HG03575 (cell line): Measurements from ENCODE around the gene ALCAM.

Experiments
- ATAC-seq: cut with Tn5 transposase; IDR thresholded peaks from one replicate; pipeline ENCODE4 v1.9.1; 2021; ENCODE audit not compliant: unreplicated experiment, insufficient number of reproducible peaks, low FRiP score; ENCODE audit errors: extremely low read depth

ALCAM gene

DNA sequence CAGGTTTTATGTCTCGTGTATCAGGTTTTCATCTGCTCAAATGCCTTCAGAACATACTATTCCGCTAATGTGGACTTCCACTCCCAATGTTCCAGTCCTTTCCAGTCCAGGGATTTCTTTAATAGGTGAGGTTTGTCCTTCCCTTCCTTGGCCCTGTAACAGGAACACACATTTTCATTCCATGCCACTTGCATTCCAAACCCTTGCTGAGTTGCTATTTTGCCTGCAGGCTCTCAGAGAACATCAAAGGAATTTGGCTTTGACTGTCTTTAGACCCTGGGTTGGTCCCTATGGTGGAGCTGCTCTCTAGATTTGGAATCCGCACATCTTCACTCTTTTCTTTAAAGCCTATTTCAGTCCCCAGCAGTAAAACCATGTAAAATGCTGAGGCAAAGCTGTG, 12.3 kb upstream of the ALCAM start:
- ATAC-seq: no peak

DNA sequence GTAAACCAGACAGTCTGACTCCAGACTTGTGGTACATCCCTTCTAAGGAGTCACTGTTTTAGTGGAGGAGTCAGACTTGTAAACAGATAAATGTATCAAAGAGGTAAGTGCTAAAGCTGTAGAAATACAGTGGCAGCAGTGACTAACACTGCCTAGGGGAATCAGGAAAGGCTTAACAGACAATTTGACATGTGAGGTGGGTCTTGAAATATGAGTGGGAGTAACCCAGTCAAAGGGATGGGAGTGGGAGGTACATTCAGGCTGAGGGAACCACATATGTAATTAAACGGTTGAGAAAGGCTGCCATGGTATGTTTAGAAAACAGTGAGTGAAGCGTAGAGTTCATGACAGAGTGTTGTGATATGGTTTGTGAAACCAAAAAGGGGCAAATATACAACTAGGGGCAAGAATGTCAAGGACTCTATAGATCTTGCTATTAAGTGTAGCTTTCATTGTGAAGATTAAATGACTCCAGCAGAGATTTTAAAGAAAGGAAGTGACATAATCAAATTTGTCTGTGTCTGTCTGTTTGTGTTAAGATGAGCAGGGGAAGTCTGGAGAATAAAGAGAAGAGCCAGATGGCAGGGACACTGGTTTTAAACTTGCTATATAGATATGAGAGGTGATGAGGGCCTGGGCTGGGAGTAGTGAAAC, 11.2 kb upstream of the ALCAM start:
- ATAC-seq: no peak

DNA sequence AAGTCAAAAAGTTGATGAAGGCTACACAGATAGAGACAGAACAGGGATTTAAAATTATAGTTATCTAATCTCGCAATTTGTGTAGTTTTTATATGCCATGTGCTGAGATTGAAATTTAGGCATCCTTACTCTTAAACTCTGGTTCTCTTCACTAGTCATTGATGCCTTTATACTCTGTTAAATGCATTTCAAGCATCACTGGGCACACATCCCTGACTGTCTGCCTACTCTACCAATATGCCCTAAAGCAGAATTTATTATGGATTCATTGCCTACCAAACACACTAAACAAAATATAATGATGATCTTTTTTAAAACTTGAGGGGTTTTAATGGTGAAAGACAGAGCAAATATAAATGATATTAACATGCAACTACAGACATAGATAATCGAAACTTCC, 10.3 kb upstream of the ALCAM start:
- ATAC-seq: no peak

DNA sequence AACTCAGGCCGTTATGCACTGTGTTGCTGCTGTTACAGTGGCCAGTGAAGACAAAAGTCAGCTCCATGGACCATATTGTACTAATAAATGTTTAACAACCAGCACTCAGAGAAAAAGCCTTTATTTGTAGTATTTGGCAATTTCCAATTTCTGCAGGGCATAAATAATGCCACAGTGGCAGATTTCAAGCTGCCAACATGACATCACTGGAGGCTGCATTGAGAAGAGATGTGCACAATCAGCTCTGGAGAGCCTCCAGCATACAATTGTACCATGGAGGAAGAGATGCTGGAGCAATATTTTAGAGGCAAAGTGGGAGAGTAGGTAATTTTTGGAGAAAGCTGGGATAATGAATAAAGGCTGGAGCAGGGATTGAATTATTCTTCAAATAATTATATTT, 9.7 kb upstream of the ALCAM start:
- no peak for ATAC-seq

DNA sequence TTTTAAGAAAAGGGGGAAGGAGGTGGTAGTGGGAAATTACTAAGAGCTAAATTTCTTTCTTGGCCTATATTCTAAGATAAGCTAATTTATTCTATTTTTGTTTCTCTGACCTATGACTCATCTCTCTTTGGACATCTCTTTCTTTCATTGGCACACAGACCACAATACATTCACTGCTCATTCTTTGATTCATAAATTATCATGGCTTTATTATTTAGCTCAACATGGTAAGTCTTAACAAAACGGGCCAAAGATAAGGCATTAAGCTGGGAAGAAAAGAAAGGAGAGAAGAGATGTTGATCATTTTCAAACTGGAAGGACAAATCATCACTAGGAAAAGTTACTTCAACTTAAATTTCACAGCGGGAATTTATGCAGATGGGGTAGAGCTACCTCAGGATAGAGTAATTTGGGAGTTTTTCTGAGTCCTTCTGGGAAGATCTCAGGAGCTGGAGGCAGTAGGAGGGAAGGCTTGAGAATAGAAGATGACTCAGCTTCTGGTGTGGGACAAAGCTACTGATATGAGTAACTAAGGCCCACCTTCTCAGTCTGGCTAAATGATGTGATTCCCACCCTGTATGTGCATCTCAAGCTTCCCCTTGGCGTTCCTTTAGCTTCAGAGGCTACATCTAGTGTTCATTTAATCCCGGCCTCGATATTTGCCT, 7.5 kb upstream of the ALCAM start:
- no peak for ATAC-seq

DNA sequence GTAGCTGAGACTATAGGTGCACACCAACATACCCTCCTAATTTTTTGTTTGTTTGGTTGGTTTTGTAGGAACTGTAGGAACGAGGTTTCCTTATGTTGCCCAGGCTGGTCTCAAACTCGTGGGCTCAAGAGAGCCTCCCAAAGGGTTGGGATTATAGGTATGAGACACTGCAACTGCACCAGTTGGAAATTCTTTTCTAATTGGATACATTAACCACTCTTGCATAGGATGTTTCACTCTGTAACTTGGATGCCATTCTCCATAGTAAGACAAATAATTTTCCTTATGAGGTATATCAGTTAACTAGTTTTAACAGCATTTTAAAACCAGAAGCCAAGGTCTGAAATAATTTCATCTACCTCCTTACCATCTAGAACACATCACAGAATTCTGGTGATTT, 6.7 kb upstream of the ALCAM start:
- no peak for ATAC-seq

DNA sequence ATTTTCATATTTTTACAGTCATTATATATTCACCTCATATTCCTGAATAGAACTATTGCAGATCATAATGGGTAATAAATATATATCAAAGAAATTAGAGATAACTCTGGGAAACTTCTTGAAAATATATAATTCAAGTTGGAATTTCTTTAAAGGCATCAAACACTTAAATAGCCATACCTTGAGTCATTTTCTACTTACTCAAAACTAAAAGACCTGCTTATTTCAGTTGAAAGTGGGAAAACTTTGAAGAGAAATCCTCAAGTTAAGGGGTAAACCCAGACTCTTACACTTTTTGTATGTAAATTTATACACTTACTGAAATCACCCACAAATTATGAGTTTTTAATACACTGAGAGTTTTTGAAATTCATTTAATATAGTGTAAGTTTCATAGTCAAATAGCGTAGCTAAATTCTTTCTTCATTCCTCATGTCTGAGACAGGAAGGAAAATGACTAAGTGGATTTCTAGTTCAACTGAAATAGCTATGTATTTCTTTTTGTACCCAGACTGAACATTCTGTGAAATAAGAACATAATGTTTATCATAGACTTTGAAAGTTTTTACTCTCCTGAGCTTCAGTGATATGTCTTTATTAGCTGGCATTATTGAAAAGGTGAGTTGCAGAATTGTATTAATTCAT, 4.6 kb upstream of the ALCAM start:
- ATAC-seq: no peak

DNA sequence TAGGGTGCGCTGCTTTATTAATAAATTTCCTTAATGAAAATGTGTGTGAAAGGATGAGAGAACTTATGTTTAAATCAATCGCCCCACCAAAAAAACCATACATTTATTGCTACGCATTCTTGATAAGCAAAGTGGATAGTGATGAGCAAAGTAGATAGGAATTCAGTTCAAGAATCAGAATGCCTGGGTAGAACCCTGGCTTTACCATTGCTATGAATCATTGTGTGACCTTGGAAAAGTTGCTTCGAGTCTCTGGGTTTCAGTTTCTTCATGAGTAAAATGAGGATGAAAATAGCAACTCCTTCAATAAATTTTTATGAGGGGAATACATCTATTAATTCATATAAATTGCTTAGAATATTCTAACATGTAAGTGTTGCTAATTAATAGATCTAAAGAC, 2.6 kb upstream of the ALCAM start:
- no peak for ATAC-seq

DNA sequence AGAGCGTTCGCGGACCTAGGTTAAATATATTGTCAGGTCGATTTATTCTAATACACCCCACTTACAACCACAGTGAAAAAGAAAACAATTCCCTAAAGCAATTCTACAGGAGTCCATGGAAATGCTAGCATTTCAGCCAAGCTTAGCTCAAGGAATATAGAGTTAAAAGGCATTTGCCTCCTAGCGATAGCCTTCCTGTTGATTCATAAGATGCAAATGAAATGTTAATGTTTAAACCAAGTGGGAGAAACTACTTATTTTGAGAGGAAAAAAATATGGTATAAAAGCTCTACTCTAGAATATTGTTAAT, 1.7 kb upstream of the ALCAM start:
- ATAC-seq: no peak

DNA sequence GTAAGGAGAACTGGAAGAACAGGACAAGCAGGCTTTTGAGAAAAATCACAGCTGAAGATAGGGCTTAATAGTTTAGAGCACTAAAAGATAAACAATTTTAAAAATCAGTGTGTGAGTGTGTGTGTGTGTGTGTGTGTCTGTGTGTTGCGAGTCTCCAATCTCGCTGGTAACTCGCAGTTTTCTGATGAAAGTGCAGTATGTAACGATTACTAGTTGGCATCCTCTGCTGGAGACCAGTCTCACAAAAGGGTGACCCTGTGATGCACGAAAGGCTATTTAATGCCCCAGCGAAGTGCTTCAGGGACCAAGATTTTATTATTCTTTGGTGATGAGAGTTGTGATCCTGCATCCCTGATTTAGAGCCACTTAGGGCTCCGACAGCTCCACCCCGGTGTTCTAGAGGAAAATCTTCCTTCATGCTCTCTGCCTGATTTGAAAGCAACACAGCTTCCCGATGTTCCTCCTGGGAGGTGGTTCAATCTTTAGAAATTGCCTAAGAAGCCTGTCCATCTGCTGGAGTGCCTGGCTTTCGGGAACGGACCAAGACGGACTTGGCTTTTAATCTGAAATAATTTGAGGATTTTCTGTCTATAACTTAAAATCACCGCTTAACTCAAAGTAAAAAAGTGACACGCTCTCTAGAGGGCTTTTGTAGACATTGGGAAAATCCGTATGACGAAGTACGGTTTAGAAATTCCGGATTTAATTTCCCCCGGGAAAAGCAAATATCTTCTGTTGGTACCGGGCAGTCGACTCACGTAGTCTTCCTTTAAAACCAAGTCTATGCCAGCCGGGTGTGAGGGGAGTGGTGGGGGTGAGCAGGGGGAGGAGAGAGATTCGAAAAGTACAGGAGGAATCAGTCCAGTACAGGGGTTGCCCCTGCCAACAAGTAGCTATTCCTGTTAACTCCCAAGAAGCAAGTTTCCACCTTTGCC, 1.1 kb upstream of the ALCAM start:
- no peak for ATAC-seq

DNA sequence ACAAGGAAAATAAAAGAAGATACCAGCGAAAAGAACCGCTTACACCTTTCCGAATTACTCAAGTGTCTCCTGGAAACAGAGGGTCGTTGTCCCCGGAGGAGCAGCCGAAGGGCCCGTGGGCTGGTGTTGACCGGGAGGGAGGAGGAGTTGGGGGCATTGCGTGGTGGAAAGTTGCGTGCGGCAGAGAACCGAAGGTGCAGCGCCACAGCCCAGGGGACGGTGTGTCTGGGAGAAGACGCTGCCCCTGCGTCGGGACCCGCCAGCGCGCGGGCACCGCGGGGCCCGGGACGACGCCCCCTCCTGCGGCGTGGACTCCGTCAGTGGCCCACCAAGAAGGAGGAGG, 325 bp downstream of the ALCAM start:
- no peak for ATAC-seq

DNA sequence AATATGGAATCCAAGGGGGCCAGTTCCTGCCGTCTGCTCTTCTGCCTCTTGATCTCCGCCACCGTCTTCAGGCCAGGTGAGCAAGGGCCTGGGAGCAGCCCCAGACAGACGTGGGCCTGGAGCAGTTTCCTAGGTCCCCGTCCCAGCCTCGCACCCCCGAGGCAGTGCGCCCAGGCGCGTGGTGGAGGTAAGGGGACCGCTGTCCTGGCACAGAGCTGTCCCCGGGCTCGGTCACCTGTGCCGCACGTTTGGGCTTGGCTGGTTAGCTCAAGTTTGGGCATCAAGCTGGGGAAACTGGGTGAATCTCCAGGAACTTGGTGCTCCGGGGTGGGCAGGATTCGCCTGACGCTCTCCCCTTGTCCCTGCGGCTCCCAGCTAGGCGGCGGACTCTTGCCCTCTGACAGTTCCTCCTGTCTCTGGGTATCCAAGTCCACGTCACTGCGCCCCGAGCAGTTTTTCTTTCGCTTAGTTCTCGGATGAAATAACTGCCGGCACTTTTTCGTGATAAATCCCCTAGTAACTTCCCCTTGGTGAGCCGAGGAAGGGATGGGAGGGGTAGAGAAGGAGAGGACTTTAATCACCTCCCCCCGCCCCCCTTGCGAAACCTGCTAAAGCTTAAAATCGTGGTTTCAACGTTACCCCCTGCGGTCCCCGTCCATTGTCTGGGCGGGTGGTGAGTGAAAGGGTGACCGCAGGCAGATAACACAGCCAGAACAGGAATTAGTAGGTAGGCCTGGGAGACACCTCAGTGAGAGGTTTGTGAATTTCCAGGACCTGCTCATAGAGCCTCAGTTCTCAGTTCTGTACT, 901 bp downstream of the ALCAM start:
- no peak for ATAC-seq

DNA sequence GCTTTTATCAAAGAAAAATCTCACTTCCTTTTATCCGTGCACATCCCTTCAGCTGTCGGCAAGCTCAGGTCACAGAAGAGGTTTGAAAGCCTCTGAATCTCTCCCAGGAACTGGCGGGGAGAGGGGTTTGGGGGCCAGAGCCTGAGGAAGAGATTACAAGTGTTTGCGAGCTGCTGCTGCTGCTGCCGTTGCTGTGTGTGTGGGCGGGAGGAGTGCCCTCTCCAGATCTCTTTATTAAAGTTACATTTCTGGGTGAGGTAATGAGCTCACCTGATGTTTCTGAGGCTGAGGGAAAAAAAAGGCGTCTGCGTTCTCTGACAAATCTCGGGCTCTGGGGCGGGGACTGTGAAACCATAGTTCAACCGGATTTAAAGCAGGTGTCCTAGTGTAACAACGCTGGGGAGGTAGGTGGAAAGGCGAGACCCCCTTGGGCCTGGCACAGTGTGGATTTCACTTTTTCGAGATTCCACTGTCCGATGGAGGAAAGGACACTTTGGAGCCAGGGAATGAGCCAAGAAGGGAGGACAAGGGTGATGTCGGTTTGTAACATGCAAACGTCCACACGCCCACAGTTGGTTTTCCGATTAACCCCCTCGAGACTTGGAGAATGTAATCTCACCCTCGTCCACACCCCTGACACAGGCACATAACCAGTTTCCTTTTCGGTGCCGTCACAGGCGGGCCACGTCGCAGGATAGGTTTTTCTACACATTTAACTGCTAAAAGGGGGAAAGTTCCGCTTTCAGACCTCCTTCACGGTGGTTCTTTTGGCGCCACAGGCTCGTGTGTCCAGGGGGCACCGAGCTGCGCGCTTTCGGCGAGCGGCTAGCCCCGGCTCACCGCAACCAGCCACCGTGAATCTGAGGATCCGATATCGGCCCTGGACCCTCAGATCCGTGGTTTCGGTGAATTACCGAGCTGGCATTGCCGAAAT, 2.1 kb downstream of the ALCAM start:
- peak; percentile 18 for ATAC-seq

DNA sequence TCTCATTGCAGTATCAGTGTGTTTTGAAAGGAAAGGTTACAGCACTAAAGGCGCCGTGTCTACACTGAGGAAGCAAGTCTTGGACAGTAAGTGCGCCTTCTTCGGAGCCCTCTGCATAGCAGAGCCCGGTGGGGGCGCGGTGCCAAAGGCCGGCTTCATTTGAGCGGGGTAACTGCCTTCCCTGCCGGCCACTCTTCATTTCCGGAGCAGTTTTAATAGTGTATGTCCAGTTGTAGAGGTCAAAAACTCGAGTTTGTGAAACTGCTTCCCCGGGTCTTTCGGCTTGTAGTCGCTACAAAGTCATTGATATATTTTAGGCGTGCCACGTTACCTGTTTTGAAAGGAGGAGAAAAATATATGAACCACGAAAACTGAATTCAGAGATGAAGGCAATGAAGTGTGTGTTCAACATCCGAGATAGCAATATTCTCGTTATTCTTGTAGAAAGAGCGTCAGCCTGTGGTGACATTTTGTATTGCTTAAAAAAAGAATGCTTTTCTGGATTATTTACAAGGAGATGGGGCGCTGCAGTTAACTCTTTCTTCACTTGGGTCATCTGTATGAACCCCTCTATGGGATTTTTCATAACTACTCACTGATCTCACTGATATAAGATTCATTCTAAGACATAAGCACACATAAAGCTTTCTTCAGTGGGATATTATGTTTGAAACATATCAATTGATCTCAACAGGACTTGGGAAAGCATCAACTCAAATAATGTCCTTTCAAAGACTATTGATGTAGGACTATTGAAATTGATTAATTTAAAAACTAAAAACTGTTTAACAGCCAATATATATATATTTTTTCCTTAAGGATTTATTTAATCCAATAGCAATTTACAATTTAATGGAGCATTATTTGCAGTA, 3.0 kb downstream of the ALCAM start:
- ATAC-seq: no peak

DNA sequence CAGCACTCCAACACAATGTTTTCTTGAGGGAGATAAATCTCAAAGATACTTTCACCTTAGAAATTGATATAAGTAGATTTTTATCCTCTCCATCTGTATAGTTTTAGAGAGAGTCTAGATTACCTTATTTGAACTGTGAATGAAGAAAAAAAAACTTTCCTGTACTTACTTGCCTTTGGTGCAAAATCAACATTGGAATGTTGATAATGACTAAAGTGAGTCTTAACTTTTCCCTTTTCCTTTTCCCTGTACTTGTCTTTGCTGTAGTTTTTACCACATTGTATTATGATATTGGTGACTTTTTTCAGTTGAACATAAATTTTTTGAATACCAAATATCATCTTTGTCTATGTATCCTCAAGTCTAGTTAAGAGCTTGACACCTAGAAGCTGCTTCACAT, 6.7 kb downstream of the ALCAM start:
- ATAC-seq: no peak

DNA sequence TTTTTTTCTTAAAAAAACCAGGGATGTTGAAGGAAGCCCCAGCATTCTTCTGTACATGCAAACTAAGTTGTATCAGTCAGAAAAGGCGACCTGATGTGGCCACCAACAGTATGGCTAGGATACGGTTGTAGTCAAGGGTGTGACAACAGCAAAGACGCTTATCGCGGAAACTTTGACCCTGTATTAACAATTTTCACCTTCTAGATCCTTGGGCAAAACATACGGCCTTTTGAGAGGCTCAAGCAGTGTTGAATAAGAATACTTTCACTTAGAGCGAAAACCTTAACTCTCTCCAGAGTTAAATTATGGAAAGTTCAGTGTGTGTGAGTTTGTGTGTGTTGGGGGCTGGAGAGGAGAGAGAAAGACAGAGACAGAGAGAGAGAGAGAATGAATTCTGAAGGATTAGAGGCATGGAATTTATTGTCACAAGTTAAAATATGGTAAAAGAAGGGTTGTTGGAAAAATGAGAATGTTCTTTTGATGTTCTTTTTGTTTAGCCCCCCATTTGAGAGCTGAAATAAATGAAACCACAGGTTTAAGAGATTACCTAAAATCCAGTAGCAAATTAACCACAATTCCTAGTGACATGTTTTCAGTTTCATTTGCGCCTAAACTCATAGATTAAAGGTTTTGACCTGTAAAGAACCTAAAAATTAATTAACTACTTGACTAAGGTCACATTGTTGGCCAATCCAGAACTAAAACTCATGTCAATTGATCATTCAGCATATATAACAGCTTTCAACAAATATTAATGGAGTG, 9.2 kb downstream of the ALCAM start:
- no peak for ATAC-seq

DNA sequence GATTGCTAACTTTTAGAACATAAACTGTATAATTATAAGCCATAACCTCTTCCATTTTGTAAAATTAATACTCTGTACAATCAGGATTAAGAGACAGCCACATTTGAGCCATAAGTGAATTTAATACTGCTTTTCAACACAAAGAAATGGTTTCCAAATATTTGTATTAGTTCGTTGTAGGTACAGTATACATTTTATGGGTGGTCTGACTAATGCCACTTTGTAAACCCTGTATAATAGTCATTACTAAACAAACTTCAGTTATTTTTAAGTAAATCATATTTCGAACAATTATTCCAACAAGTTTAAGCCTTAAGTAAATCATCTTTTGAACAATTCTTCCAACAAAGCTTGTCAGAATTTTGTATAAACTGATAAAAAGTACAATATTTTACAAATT, 11.0 kb downstream of the ALCAM start:
- ATAC-seq: no peak
